LNCAP (cell line): ENCODE data around the gene STRN3.

Source experiments
- CTCF ChIP-seq: fragments of 450-650 bp; IDR thresholded peaks from 2 replicates; pipeline ENCODE4 v1.5.1; 2017; ENCODE audit warnings: mild to moderate bottlenecking

The STRN3 gene

DNA sequence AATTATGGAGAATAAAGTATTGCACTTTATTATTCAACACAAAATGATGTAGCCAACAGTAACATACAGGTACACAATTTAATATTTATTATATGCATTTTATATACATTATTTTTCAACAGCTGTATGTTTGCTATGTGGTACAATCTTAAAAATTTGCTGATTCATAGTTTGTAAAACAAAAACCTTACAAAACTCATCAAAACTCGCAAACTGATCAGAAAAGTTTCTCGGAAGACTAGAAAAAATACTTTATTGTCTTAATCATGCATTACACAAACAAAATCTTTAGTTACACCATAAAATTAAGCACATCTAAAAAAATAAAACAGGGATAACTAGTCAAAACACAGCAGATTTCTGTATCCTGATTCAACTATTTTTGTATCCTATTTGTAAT lies 132.4 kb downstream of the STRN3 start:
- TF ChIP-seq CTCF = no peak

DNA sequence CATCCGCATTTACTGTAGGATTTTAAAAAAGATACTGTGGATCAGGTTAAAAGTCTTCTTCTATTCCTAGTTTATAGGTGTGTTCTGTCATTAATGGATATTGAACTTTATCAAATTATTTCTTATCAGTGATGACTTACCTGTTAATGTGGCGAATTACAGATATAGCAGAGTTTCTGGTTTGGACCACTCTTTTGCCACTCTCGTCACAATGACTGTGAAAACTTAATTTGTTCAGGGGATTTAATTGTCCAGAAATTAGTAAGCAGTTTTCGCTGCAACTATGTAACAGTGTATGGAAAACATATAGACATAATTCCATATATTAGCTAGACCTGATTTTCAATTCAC lies 137.0 kb downstream of the STRN3 start:
- no peak for TF ChIP-seq CTCF

DNA sequence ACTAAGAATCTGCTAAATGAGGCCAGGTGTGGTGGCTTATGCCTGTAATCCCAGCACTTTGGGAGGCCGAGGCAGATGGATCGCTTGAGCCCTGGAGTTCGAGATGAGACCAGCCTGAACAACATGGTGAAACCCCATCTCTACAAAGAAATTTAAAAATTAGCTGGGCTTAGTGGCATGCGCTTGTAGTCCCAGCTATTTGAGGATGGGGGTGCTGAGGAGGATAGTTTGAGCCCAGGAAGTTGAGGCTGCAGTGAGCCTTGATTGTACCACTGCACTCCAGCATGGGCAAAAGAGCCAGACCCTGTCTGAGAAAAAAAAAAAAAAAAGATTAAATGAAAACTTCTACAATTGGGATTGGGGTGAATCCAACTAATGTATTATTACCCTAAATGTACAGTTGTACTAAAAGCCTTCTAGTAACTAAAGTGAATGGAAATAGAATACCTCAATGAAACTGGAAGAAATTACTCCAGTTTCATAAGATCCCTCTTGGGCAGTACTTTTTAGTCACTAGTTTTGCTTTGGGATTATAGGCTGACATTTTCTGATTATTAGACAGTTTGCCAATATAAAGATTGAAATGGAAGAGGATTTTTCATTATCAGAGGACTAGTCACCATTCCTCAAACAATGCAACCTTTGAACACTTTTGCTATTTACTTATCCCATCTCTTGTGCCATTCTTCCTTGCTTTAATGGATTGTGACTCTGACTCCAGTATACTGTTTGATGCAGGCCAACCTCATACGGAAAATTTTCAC lies 137.5 kb downstream of the STRN3 start:
- no peak for TF ChIP-seq CTCF

DNA sequence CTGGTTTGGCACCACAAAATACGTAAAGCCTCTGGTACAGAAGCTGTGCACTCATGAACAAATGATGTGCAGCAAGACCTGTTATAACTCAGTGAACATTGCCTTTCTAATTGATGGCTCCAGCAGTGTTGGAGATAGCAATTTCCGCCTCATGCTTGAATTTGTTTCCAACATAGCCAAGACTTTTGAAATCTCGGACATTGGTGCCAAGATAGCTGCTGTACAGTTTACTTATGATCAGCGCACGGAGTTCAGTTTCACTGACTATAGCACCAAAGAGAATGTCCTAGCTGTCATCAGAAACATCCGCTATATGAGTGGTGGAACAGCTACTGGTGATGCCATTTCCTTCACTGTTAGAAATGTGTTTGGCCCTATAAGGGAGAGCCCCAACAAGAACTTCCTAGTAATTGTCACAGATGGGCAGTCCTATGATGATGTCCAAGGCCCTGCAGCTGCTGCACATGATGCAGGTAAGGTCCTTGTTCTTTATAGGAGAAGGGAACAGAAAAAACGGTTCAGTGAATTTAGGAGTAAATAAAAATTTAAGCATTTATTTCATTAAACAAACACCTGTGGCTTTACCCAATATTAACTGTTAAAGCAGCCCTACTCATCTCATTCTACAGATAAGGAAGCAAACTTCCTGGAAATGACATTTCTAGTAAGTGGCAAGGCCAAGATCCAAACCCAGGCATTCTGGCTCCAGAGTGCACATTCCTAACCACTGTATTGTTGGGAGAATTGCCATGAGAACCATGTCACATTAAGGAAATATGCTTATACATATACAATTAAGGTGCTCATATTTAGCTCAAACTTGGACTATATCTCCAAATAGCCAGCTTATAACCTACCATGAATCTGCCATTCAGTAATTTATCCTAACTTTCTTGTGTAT lies 140.1 kb downstream of the STRN3 start:
- TF ChIP-seq CTCF = no peak

GRCh38 chr14:30884901-30885300 lies 141.3 kb downstream of the STRN3 start:
- no peak for TF ChIP-seq CTCF

DNA sequence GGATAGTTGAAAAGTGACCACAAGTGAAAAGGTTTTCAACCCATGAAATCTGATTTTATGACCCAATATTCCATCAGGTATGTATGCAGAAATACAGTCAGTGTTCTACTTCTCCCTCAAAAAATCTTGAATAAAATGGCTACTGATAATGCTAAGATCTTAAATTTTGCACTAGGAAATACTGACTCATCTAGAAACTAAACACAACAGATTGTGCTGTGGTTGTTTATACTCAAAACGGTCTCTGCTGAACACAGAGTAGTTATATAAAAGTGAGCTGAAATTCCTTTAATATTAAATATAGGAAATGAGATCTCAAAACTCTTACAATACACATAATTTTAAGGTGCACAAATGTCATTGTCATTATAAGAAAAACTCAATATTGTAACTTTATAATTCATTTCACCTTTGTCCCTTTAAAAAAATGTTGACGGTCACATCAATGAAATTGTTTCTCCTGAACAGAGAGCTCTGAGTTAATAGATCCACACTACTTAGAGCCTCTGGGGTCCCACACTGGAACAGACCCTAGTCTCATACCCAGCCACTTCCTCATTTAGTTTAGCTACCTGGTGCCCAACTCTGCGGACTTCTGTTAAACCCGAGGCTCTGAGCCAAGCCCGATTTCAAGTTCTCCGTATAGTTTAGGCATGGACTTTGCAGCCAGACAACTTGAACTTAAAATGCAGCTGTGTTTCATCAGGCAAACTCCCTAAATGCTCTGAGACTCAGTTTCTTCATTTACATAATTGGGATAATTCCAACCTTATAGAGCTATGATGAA lies 142.5 kb downstream of the STRN3 start:
- no peak for TF ChIP-seq CTCF

- TF ChIP-seq CTCF = no peak
Measured at GRCh38 chr14:30882431-30882830, 143.7 kb downstream of the STRN3 start.
